Activated CD4-positive, alpha-beta T cell treated with anti-CD3 and anti-CD28 coated beads, Interleukin-2, amount 10 ng/mL, durations not matched to agents 24 days and 14 days (primary cell): ENCODE measurements around the gene SLC16A1. TPM values are rescaled to one million over a fixed set of nuclear protein-coding genes. Genes with fewer than 3 reads are reported as not detected.

Experiments used
- DNase-seq: peaks from one replicate; pipeline ENCODE4 v3.0.0; 2022
- H3K27ac Mint-ChIP-seq: one replicate; pipeline ENCODE4 v1.8.0; 2022; ENCODE audit warnings: mild to moderate bottlenecking, mixed read lengths
- H3K27me3 Mint-ChIP-seq: one replicate; pipeline ENCODE4 v1.8.0; 2022; ENCODE audit warnings: mixed read lengths
- H3K36me3 Mint-ChIP-seq: one replicate; pipeline ENCODE4 v1.8.0; 2022; ENCODE audit warnings: low read depth, mild to moderate bottlenecking, mixed read lengths
- H3K4me1 Mint-ChIP-seq: one replicate; pipeline ENCODE4 v1.8.0; 2021; ENCODE audit warnings: mixed read lengths
- H3K4me3 Mint-ChIP-seq: one replicate; pipeline ENCODE4 v1.8.0; 2022; ENCODE audit warnings: mild to moderate bottlenecking, moderate library complexity, mixed read lengths
- H3K9me3 Mint-ChIP-seq: one replicate; pipeline ENCODE4 v1.8.0; 2021; ENCODE audit warnings: mixed read lengths
- intact Hi-C: fragments of 100-400 bp; cut with micrococcal nuclease; formaldehyde crosslinking; loops from one replicate; pipeline ENCODE4 v1.15.1; 2023
- total RNA-seq: library from RNA; stranded (reverse); gene quantifications from 2 replicates; pipeline ENCODE4 v1.2.3, GENCODE V29; 2022

SLC16A1 gene
- total RNA-seq, 1 donor from 2014 or later, result 79.7 TPM

- H3K27me3 Mint-ChIP-seq, result peaks cover 15% of the 10 kb centered on the region
- no peak for DNase-seq
- intact Hi-C loops, result no loop called here
- H3K36me3 Mint-ChIP-seq, result no peaks in the 10 kb centered on the region
- no peak overlapping the region for H3K4me3 Mint-ChIP-seq
- peaks cover 4% of the 10 kb centered on the region for H3K4me1 Mint-ChIP-seq
- H3K9me3 Mint-ChIP-seq, result no peaks in the 10 kb centered on the region
- H3K27ac Mint-ChIP-seq, result no peak overlapping the region
Observed at GRCh38 chr1:112872551-112872962, 83.4 kb downstream of the SLC16A1 start.

GRCh38 chr1:112870887-112871646, 84.9 kb downstream of the SLC16A1 start:
- Mint-ChIP-seq H3K9me3 (no peaks in the 10 kb centered on the region), H3K27ac (no peak overlapping the region), H3K36me3 (no peaks in the 10 kb centered on the region), H3K4me1 (peaks cover 4% of the 10 kb centered on the region), H3K4me3 (no peak overlapping the region), H3K27me3 (peaks cover 7% of the 10 kb centered on the region)
- no peak for DNase-seq
- intact Hi-C loops, result no loop called here

- no peak for DNase-seq
- intact Hi-C loops, result no loop called here
Observed at GRCh38 chr1:112869895-112870294, 86.1 kb downstream of the SLC16A1 start.

GRCh38 chr1:112868191-112868590, 87.8 kb downstream of the SLC16A1 start:
- H3K27ac Mint-ChIP-seq, result no peak overlapping the region
- no peaks in the 10 kb centered on the region for H3K36me3 Mint-ChIP-seq
- H3K4me3 Mint-ChIP-seq, result no peak overlapping the region
- H3K9me3 Mint-ChIP-seq, result no peaks in the 10 kb centered on the region
- DNase-seq, result no peak
- peaks cover 6% of the 10 kb centered on the region for H3K27me3 Mint-ChIP-seq
- intact Hi-C loops, result no loop called here
- peaks cover 7% of the 10 kb centered on the region for H3K4me1 Mint-ChIP-seq

More at GRCh38 chr1:112869895-112870294, 86.1 kb downstream of the SLC16A1 start:
- no peak overlapping the region for H3K27ac Mint-ChIP-seq
- H3K9me3 Mint-ChIP-seq, result no peaks in the 10 kb centered on the region
- H3K27me3 Mint-ChIP-seq, result peaks cover 6% of the 10 kb centered on the region
- H3K4me1 Mint-ChIP-seq, result peaks cover 4% of the 10 kb centered on the region
- no peak overlapping the region for H3K4me3 Mint-ChIP-seq
- H3K36me3 Mint-ChIP-seq, result no peaks in the 10 kb centered on the region

- Mint-ChIP-seq H3K4me1 (peaks cover 9% of the 10 kb centered on the region), H3K27me3 (peaks cover 6% of the 10 kb centered on the region), H3K27ac (no peak overlapping the region), H3K4me3 (no peak overlapping the region), H3K9me3 (no peaks in the 10 kb centered on the region), H3K36me3 (no peaks in the 10 kb centered on the region)
- intact Hi-C loops, result no loop called here
- DNase-seq, result no peak
Observed at GRCh38 chr1:112866981-112867380, 89.0 kb downstream of the SLC16A1 start.

- H3K27me3 Mint-ChIP-seq, result peaks cover 3% of the 10 kb centered on the region
- no peaks in the 10 kb centered on the region for H3K36me3 Mint-ChIP-seq
- no peak overlapping the region for H3K27ac Mint-ChIP-seq
- DNase-seq, result no peak
- H3K4me1 Mint-ChIP-seq, result peaks cover 9% of the 10 kb centered on the region
- no peak overlapping the region for H3K4me3 Mint-ChIP-seq
- intact Hi-C loops, result no loop called here
- no peaks in the 10 kb centered on the region for H3K9me3 Mint-ChIP-seq
Observed at GRCh38 chr1:112866151-112866550, 89.8 kb downstream of the SLC16A1 start.

GRCh38 chr1:112862753-112863426, 93.1 kb downstream of the SLC16A1 start:
- H3K4me1 Mint-ChIP-seq, result peaks cover 5% of the 10 kb centered on the region
- no peak for DNase-seq
- H3K27ac Mint-ChIP-seq, result no peak overlapping the region
- H3K9me3 Mint-ChIP-seq, result no peaks in the 10 kb centered on the region
- H3K4me3 Mint-ChIP-seq, result no peak overlapping the region
- H3K27me3 Mint-ChIP-seq, result no peaks in the 10 kb centered on the region
- no peaks in the 10 kb centered on the region for H3K36me3 Mint-ChIP-seq
- intact Hi-C loops, result no loop called here

Other genes starting within 250 kb of the SLC16A1 start
- 48.5 and 53.4 TPM in 2 replicates for gene RHOC, start 249.1 kb downstream of the SLC16A1 start, total RNA-seq
- gene PPM1J, start 240.9 kb downstream of the SLC16A1 start, total RNA-seq, result 1.2 and 1.4 TPM in 2 replicates
- gene LRIG2, start 117.0 kb upstream of the SLC16A1 start, total RNA-seq, result 11.8 and 12.7 TPM in 2 replicates